OCI-LY3 (cell line): ENCODE results near the gene APBB2.

Source experiments
- EZH2phosphoT487 ChIP-seq: fragments of 200-600 bp; shearing (Covaris generic); IDR thresholded peaks from 2 replicates; pipeline ENCODE4 v1.6.1; 2018; ENCODE audit warnings: antibody characterized with exemption, mixed run types, low read depth
- TF ChIP-seq, protein P1 (sequence below): fragments of 200-600, 300-600 bp; sonication (generic); IDR thresholded peaks from 2 replicates; pipeline ENCODE4 v1.5.1; 2014; ENCODE audit warnings: antibody characterized with exemption, low read length, low read depth

DNA sequence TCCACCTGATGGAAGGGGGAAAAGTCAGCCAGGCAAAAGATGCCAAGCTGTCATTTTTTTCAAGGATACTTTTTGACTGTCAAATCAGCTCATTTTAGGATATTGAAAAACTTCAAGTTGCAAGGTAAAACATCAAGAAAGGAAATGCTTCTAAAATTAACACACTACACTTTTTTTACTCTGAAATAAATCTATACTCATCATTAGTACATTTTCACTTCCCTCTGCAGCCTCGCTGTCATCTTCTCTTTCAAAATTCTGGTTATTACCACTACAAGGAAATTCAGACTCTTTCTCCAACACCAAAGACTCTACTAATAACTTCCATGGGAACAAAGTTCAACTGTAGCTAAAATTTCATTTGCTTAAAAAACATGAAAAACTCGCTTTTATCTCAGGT is 41.6 kb downstream of the APBB2 start:
- TF ChIP-seq, protein P1, sequence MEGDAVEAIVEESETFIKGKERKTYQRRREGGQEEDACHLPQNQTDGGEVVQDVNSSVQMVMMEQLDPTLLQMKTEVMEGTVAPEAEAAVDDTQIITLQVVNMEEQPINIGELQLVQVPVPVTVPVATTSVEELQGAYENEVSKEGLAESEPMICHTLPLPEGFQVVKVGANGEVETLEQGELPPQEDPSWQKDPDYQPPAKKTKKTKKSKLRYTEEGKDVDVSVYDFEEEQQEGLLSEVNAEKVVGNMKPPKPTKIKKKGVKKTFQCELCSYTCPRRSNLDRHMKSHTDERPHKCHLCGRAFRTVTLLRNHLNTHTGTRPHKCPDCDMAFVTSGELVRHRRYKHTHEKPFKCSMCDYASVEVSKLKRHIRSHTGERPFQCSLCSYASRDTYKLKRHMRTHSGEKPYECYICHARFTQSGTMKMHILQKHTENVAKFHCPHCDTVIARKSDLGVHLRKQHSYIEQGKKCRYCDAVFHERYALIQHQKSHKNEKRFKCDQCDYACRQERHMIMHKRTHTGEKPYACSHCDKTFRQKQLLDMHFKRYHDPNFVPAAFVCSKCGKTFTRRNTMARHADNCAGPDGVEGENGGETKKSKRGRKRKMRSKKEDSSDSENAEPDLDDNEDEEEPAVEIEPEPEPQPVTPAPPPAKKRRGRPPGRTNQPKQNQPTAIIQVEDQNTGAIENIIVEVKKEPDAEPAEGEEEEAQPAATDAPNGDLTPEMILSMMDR, result no peak
- no peak for TF ChIP-seq EZH2phosphoT487
